Transverse colon (tissue), 4 donors: Measurements from ENCODE around the gene CBX3.

Experiments used
- CTCF ChIP-seq, 5 experiments: fragments of 200-600 bp in 3 of 5; fragments of 450-650 bp in 2 of 5; sonication (generic) in 3 of 5; IDR thresholded peaks; 1 replicate in 2 of 5; 2 replicates in 3 of 5; pipeline ENCODE4 v1.5.1; 2016 to 2017; ENCODE audit warnings: antibody characterized with exemption in 5 of 5, inconsistent platforms in 3 of 5, mild to moderate bottlenecking in 2 of 5, moderate library complexity in 1 of 5
- POLR2A ChIP-seq: fragments of 450-650 bp; IDR thresholded peaks from one replicate; pipeline ENCODE4 v1.6.1; 2016; ENCODE audit warnings: antibody characterized with exemption, mild to moderate bottlenecking, moderate library complexity
- POLR2AphosphoS5 ChIP-seq, 3 donors: sonication (generic); formaldehyde crosslinking; IDR thresholded peaks; one replicate each; pipeline ENCODE4 v1.6.1; 2016; ENCODE audit warnings: antibody characterized with exemption in 3 of 3

GRCh38 chr7:26156451-26157420 is 44.8 kb upstream of the CBX3 start:
- no peak for TF ChIP-seq CTCF (IDR thresholded peaks at IDR 0.05)
- no peak for TF ChIP-seq POLR2A
- peak in 1 of 3 donors; percentile 23 for TF ChIP-seq POLR2AphosphoS5 (IDR thresholded peaks at IDR 0.05)
